IMR-90 (cell line): ENCODE data around the gene STYK1. TPM values are rescaled to one million over a fixed set of nuclear protein-coding genes. Genes with fewer than 3 reads are reported as not detected.
A peak's percentile ranks its signal among the peaks of the same experiment; 100 is the strongest.

Experiments used
- ATAC-seq: fragments of 200-7000 bp; cut with Tn5 transposase; 2 replicates; pipeline ENCODE4 v1.9.1; 2020; ENCODE audit warnings: low read depth, mild to moderate bottlenecking, moderate library complexity
- BruUV-seq: library from RNA; stranded (reverse); fragments of 400-500 nt; replicated peaks from 2 replicates; lab custom pipeline; 2021; lab: Mats Ljungman, UMichigan
- CTCF ChIA-PET: fragments of 300-600 bp; formaldehyde crosslinking; extraction: SDS; loops from one replicate; lab custom pipeline; 2021; ENCODE audit warnings: antibody characterized with exemption; lab: Yijun Ruan, JAX
- POLR2A ChIA-PET: fragments of 300-600 bp; sonication (Branson Sonifier 250); formaldehyde crosslinking; loops from one replicate; lab custom pipeline; 2022; ENCODE audit warnings: antibody characterized with exemption; ENCODE audit not compliant: unreplicated experiment; lab: Charles Lee
- DNase-seq: peaks from one replicate; pipeline ENCODE4 v3.0.0; 2013
- H2AFZ ChIP-seq: replicated peaks from 2 replicates; pipeline ENCODE3; 2013; ENCODE audit warnings: low read length, mild to moderate bottlenecking; ENCODE audit not compliant: poor library complexity
- H2AK5ac ChIP-seq: 2 replicates; pipeline ENCODE4 v1.6.1; 2013; ENCODE audit warnings: low read depth, low read length, inconsistent platforms
- H2AK9ac ChIP-seq: replicated peaks from 2 replicates; pipeline ENCODE3; 2013; ENCODE audit warnings: mild to moderate bottlenecking, low read depth, low read length, moderate library complexity; ENCODE audit not compliant: poor library complexity
- H2BK120ac ChIP-seq: 2 replicates; pipeline ENCODE4 v1.6.1; 2013; ENCODE audit warnings: low read depth, low read length, inconsistent platforms
- H2BK15ac ChIP-seq: 3 replicates; pipeline ENCODE4 v1.6.1; 2013; ENCODE audit warnings: low read depth, low read length, inconsistent platforms
- H2BK20ac ChIP-seq: 2 replicates; pipeline ENCODE4 v1.6.1; 2013; ENCODE audit warnings: low read depth, mild to moderate bottlenecking, inconsistent platforms, low read length, moderate library complexity
- H2BK5ac ChIP-seq: 2 replicates; pipeline ENCODE4 v1.6.1; 2013; ENCODE audit warnings: mild to moderate bottlenecking, low read depth, low read length, inconsistent platforms; ENCODE audit not compliant: poor library complexity, severe bottlenecking
- H3K14ac ChIP-seq: replicated peaks from 2 replicates; pipeline ENCODE4 v1.6.1; 2013; ENCODE audit warnings: low read depth, low read length, inconsistent platforms
- H3K18ac ChIP-seq: 2 replicates; pipeline ENCODE4 v1.6.1; 2013; ENCODE audit warnings: low read depth, low read length, control low read depth
- H3K23ac ChIP-seq: 2 replicates; pipeline ENCODE4 v1.6.1; 2013; ENCODE audit warnings: low read depth, low read length, inconsistent platforms
- H3K27ac ChIP-seq: 2 replicates; pipeline ENCODE4 v1.5.1; 2013; ENCODE audit warnings: mild to moderate bottlenecking, control low read depth, low read length; ENCODE audit not compliant: insufficient read depth
- H3K27me3 ChIP-seq: 2 replicates; pipeline ENCODE4 v1.6.1; 2013; ENCODE audit warnings: low read length; ENCODE audit not compliant: control insufficient read depth, insufficient read depth
- H3K36me3 ChIP-seq: 2 replicates; pipeline ENCODE4 v1.6.1; 2013; ENCODE audit warnings: low read length, mixed read lengths; ENCODE audit not compliant: control insufficient read depth, insufficient read depth
- H3K4ac ChIP-seq: 2 replicates; pipeline ENCODE4 v1.6.1; 2013; ENCODE audit warnings: low read depth, low read length, inconsistent platforms
- H3K4me1 ChIP-seq: 2 replicates; pipeline ENCODE4 v1.6.1; 2013; ENCODE audit warnings: low read length, mixed read lengths; ENCODE audit not compliant: control insufficient read depth, insufficient read depth
- H3K4me2 ChIP-seq: 2 replicates; pipeline ENCODE4 v1.6.1; 2013; ENCODE audit warnings: low read depth, mild to moderate bottlenecking, control low read depth, low read length, moderate library complexity
- H3K4me3 ChIP-seq: 2 replicates; pipeline ENCODE4 v1.5.1; 2013; ENCODE audit warnings: low read depth, mild to moderate bottlenecking, control low read depth, low read length, moderate library complexity; ENCODE audit not compliant: insufficient read depth
- H3K56ac ChIP-seq: 2 replicates; pipeline ENCODE4 v1.6.1; 2013; ENCODE audit warnings: low read length, inconsistent platforms; ENCODE audit not compliant: insufficient read depth; ENCODE audit errors: extremely low read depth
- H3K79me1 ChIP-seq, 2 experiments: 2 replicates each; pipeline ENCODE4 v1.6.1; 2013; ENCODE audit warnings: low read length in 2 of 2, inconsistent platforms in 1 of 2, low read depth in 1 of 2
- H3K9ac ChIP-seq: 2 replicates; pipeline ENCODE4 v1.6.1; 2013; ENCODE audit warnings: low read depth, low read length, control low read depth
- H3K9me1 ChIP-seq: 2 replicates; pipeline ENCODE4 v1.6.1; 2013; ENCODE audit warnings: low read length, inconsistent platforms; ENCODE audit not compliant: insufficient read depth
- H3K9me3 ChIP-seq: 2 replicates; pipeline ENCODE4 v1.6.1; 2013; ENCODE audit warnings: low read length; ENCODE audit not compliant: control insufficient read depth, insufficient read depth
- H4K20me1 ChIP-seq: 2 replicates; pipeline ENCODE4 v1.6.1; 2013; ENCODE audit warnings: low read length, inconsistent platforms; ENCODE audit not compliant: insufficient read depth
- H4K5ac ChIP-seq: 2 replicates; pipeline ENCODE4 v1.6.1; 2013; ENCODE audit warnings: mild to moderate bottlenecking, low read depth, low read length, control low read depth
- H4K8ac ChIP-seq, 2 experiments: 2 replicates each; pipeline ENCODE4 v1.6.1; 2013; ENCODE audit warnings: low read depth in 2 of 2, low read length in 2 of 2, control low read depth in 1 of 2, inconsistent platforms in 1 of 2
- H4K91ac ChIP-seq: 2 replicates; pipeline ENCODE4 v1.6.1; 2013; ENCODE audit warnings: low read depth, low read length, inconsistent platforms; ENCODE audit not compliant: insufficient read depth
- BHLHE40 ChIP-seq: fragments of 150-350 bp; IDR thresholded peaks from 2 replicates; pipeline ENCODE4 v1.6.1; 2016; ENCODE audit warnings: mild to moderate bottlenecking, low read depth, low read length
- CHD1 ChIP-seq: IDR thresholded peaks from 2 replicates; pipeline ENCODE4 v1.6.1; 2012; ENCODE audit warnings: low read depth, low read length, improper control_type of control experiment
- ELK1 ChIP-seq: fragments of 150-350 bp; IDR thresholded peaks from 2 replicates; pipeline ENCODE4 v1.6.1; 2016; ENCODE audit warnings: low read depth, mild to moderate bottlenecking, low read length, moderate library complexity, borderline replicate concordance
- MAFK ChIP-seq: IDR thresholded peaks from 2 replicates; pipeline ENCODE4 v1.6.1; 2012; ENCODE audit warnings: low read depth, low read length, improper control_type of control experiment
- MAZ ChIP-seq: IDR thresholded peaks from 2 replicates; pipeline ENCODE4 v1.6.1; 2012; ENCODE audit warnings: low read depth, mild to moderate bottlenecking, low read length, improper control_type of control experiment, moderate library complexity, borderline replicate concordance
- POLR2A ChIP-seq: IDR thresholded peaks from 2 replicates; pipeline ENCODE4 v1.6.1; 2012; ENCODE audit warnings: mild to moderate bottlenecking, low read depth, low read length
- RAD21 ChIP-seq: IDR thresholded peaks from 2 replicates; pipeline ENCODE4 v1.6.1; 2012; ENCODE audit warnings: low read length, improper control_type of control experiment
- RFX5 ChIP-seq: IDR thresholded peaks from 2 replicates; pipeline ENCODE4 v1.8.0; 2012; ENCODE audit warnings: low read depth, mild to moderate bottlenecking, low read length, moderate library complexity
- USF2 ChIP-seq: fragments of 150-350 bp; IDR thresholded peaks from 2 replicates; pipeline ENCODE4 v1.6.1; 2017; ENCODE audit warnings: mild to moderate bottlenecking, antibody characterized with exemption, low read length, low read depth
- WGBS, 2 experiments: methylation state at CpG; one replicate each; pipeline versions ENCODE4 v1.1.5 to v1.1.7; 2013; ENCODE audit warnings: missing lambda C conversion rate in 2 of 2; ENCODE audit not compliant: insufficient read length in 1 of 2; ENCODE audit errors: extremely low coverage in 2 of 2; 5-methylcytosine and 5-hydroxymethylcytosine counted together
- dilution Hi-C: fragments of 300-500 bp; cut with HindIII; formaldehyde crosslinking; loops from one replicate; pipeline ENCODE4 v1.14.3; 2018; ENCODE audit warnings: low sequenced_read_pairs; ENCODE audit not compliant: unreplicated experiment
- in situ Hi-C: fragments of 300-500 bp; cut with MboI; formaldehyde crosslinking; loops from 3 replicates; pipeline ENCODE4 v1.14.3; 2019; ENCODE audit warnings: low sequenced_read_pairs, inconsistent platforms, mixed read lengths
- intact Hi-C: fragments of 100-400 bp; cut with micrococcal nuclease; formaldehyde crosslinking; loops from 2 replicates; pipeline ENCODE4 v1.10.0; 2022
- polyA plus RNA-seq, 3 experiments: library from polyadenylated mRNA; depleted of rRNA; stranded (reverse); fragments of >200 nt; gene quantifications; 2 replicates each; pipeline ENCODE4 v1.2.3, GENCODE V29; 2012; ENCODE audit warnings: low replicate concordance in 1 of 3
- total RNA-seq: library from RNA; depleted of rRNA; stranded (reverse); fragments of >200 nt; gene quantifications from 2 replicates; pipeline ENCODE4 v1.2.3, GENCODE V29; 2012

The STYK1 gene
- total and polyA plus RNA-seq, 2 of the 4 experiments (the other 2 are of a cell fraction): 0.36 to 0.72 TPM

GRCh38 chr12:10661338-10661737 lies 12.5 kb downstream of the STYK1 start:
- H3K79me1 ChIP-seq: no peaks in the 10 kb centered on the region
- H2AFZ ChIP-seq: no peak overlapping the region
- H2BK120ac ChIP-seq: no peak overlapping the region
- H4K8ac ChIP-seq: no peak overlapping the region
- H3K56ac ChIP-seq: no peak overlapping the region
- no CpG with 5 or more reads among the region's 3 CpGs for WGBS, 2 experiments
- H3K4me3 ChIP-seq: no peak overlapping the region
- H4K91ac ChIP-seq: no peak overlapping the region
- no peak overlapping the region for H3K4me2 ChIP-seq
- no peak overlapping the region for H2BK20ac ChIP-seq
- ATAC-seq: peak; percentile 66
- intact Hi-C loops (no loop called here), dilution Hi-C loops (no loop called here), in situ Hi-C loops (no loop called here)
- H2BK5ac ChIP-seq: no peak overlapping the region
- H3K36me3 ChIP-seq: no peaks in the 10 kb centered on the region
- no peaks in the 10 kb centered on the region for H3K9me1 ChIP-seq
- no peak overlapping the region for H3K9ac ChIP-seq
- no peak overlapping the region for H2AK5ac ChIP-seq
- H3K18ac ChIP-seq: no peak overlapping the region
- no peaks in the 10 kb centered on the region for H3K4me1 ChIP-seq
- TF ChIP-seq BHLHE40 (no peak), POLR2A (no peak), USF2 (no peak), MAZ (no peak), RFX5 (no peak), CHD1 (no peak), MAFK (no peak), RAD21 (no peak), ELK1 (no peak)
- no peak overlapping the region for H3K14ac ChIP-seq
- BruUV-seq: no TSS peak
- peaks cover 3% of the 10 kb centered on the region for H3K9me3 ChIP-seq
- H3K23ac ChIP-seq: no peak overlapping the region
- H3K27me3 ChIP-seq: peaks cover 4% of the 10 kb centered on the region
- H2AK9ac ChIP-seq: no peak overlapping the region
- peak; percentile 47 for DNase-seq
- H4K20me1 ChIP-seq: no peaks in the 10 kb centered on the region
- H3K27ac ChIP-seq: no peak overlapping the region
- no peak overlapping the region for H2BK15ac ChIP-seq
- no peak overlapping the region for H4K5ac ChIP-seq
- ChIA-PET CTCF (no interaction called here), POLR2A (no interaction called here)
- no peak overlapping the region for H3K4ac ChIP-seq
